Ishikawa (cell line): ENCODE results near the gene KLHL10.

ENCODE experiments used
- CEBPB ChIP-seq: IDR thresholded peaks from 2 replicates; pipeline ENCODE4 v1.6.1; 2012
- CREB1 ChIP-seq: IDR thresholded peaks from 2 replicates; pipeline ENCODE4 v1.6.1; 2012; ENCODE audit warnings: low read depth
- EGR1 ChIP-seq: IDR thresholded peaks from 2 replicates; pipeline ENCODE4 v1.6.1; 2012
- EP300 ChIP-seq: IDR thresholded peaks from 2 replicates; pipeline ENCODE4 v1.6.1; 2012; ENCODE audit warnings: borderline replicate concordance
- FOXM1 ChIP-seq: IDR thresholded peaks from 2 replicates; pipeline ENCODE4 v1.6.1; 2012; ENCODE audit warnings: low read depth, borderline replicate concordance
- NFIC ChIP-seq: IDR thresholded peaks from 2 replicates; pipeline ENCODE4 v1.6.1; 2012
- RAD21 ChIP-seq: IDR thresholded peaks from 2 replicates; pipeline ENCODE4 v1.6.1; 2012; ENCODE audit warnings: low read depth
- TAF1 ChIP-seq: IDR thresholded peaks from 2 replicates; pipeline ENCODE4 v1.6.1; 2012; ENCODE audit warnings: low read depth, mild to moderate bottlenecking
- TCF12 ChIP-seq: IDR thresholded peaks from 2 replicates; pipeline ENCODE4 v1.6.1; 2012; ENCODE audit warnings: low read depth
- TEAD4 ChIP-seq: IDR thresholded peaks from 2 replicates; pipeline ENCODE4 v1.6.1; 2012
- YY1 ChIP-seq: IDR thresholded peaks from 2 replicates; pipeline ENCODE4 v1.6.1; 2012; ENCODE audit warnings: low read depth
- ZBTB7A ChIP-seq: IDR thresholded peaks from 2 replicates; pipeline ENCODE4 v1.6.1; 2012; ENCODE audit warnings: low read depth
- TF ChIP-seq, protein P1 (sequence below): IDR thresholded peaks from 2 replicates; pipeline ENCODE4 v1.6.1; 2012; ENCODE audit warnings: low read depth, mild to moderate bottlenecking
- TF ChIP-seq, protein P2 (sequence below): IDR thresholded peaks from 2 replicates; pipeline ENCODE4 v1.6.1; 2012
- TF ChIP-seq, protein P3 (sequence below): IDR thresholded peaks from 2 replicates; pipeline ENCODE4 v1.6.1; 2012

The KLHL10 gene

DNA sequence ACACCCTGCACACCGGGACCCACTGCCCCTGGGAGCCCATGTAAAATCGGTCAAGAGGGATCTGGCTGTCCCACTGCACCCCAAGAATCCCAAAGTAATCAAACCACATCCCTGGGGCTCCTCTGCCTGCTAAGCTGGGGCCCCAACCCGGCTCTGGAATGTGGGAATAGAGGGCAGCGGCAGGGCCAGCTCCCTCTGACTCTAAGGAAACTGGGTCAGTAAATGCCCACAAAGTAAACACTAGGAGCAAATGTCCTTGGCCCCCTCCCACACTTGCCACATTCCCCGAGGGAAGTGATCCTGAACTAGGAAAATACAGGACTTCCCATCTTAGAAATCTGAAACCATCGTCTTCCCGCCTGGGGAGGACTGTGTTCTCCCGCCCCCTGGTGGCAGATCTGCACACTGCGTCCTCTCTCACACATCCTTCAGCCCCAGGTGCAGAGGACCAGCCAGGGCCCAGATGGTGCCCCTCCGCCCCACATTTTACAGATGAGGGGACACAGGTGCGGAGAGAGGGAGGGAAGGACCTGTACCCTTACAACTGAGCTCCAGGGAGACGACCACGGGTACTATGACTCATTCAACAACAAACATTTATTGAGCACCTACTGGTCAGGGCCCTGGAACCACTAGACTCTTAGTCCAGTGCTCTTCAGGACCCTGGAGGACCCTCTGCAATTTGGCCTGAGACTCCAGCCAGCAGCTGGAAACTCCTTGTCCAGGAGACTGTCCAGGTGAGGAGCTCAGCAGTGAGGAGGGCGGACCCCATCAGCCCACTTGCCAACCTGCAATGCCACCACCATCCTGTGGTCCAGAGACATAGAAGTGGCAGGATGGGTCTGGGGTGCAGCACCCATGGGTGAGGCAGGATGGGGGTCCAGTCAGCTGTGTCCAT, 36.0 kb upstream of the KLHL10 start:
- TF ChIP-seq FOXM1 (peak; percentile 66; the same call in 1 of the 2 replicates), YY1 (peak; percentile 49; the same call in 1 of the 2 replicates), TAF1 (no peak), CEBPB (no peak), NFIC (peak; percentile 34; the same call in 1 of the 2 replicates), ZBTB7A (no peak), EP300 (peak; percentile 86), RAD21 (peak; percentile 99), TEAD4 (peak; percentile 98), TCF12 (peak; percentile 91), EGR1 (peak; percentile 74), CREB1 (no peak)
- TF ChIP-seq, protein P1, sequence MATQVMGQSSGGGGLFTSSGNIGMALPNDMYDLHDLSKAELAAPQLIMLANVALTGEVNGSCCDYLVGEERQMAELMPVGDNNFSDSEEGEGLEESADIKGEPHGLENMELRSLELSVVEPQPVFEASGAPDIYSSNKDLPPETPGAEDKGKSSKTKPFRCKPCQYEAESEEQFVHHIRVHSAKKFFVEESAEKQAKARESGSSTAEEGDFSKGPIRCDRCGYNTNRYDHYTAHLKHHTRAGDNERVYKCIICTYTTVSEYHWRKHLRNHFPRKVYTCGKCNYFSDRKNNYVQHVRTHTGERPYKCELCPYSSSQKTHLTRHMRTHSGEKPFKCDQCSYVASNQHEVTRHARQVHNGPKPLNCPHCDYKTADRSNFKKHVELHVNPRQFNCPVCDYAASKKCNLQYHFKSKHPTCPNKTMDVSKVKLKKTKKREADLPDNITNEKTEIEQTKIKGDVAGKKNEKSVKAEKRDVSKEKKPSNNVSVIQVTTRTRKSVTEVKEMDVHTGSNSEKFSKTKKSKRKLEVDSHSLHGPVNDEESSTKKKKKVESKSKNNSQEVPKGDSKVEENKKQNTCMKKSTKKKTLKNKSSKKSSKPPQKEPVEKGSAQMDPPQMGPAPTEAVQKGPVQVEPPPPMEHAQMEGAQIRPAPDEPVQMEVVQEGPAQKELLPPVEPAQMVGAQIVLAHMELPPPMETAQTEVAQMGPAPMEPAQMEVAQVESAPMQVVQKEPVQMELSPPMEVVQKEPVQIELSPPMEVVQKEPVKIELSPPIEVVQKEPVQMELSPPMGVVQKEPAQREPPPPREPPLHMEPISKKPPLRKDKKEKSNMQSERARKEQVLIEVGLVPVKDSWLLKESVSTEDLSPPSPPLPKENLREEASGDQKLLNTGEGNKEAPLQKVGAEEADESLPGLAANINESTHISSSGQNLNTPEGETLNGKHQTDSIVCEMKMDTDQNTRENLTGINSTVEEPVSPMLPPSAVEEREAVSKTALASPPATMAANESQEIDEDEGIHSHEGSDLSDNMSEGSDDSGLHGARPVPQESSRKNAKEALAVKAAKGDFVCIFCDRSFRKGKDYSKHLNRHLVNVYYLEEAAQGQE, result no peak
- TF ChIP-seq, protein P2, sequence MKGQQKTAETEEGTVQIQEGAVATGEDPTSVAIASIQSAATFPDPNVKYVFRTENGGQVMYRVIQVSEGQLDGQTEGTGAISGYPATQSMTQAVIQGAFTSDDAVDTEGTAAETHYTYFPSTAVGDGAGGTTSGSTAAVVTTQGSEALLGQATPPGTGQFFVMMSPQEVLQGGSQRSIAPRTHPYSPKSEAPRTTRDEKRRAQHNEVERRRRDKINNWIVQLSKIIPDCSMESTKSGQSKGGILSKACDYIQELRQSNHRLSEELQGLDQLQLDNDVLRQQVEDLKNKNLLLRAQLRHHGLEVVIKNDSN, result no peak
- TF ChIP-seq, protein P3, sequence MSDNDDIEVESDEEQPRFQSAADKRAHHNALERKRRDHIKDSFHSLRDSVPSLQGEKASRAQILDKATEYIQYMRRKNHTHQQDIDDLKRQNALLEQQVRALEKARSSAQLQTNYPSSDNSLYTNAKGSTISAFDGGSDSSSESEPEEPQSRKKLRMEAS, result peak; percentile 64; the same call in 1 of the 2 replicates

DNA sequence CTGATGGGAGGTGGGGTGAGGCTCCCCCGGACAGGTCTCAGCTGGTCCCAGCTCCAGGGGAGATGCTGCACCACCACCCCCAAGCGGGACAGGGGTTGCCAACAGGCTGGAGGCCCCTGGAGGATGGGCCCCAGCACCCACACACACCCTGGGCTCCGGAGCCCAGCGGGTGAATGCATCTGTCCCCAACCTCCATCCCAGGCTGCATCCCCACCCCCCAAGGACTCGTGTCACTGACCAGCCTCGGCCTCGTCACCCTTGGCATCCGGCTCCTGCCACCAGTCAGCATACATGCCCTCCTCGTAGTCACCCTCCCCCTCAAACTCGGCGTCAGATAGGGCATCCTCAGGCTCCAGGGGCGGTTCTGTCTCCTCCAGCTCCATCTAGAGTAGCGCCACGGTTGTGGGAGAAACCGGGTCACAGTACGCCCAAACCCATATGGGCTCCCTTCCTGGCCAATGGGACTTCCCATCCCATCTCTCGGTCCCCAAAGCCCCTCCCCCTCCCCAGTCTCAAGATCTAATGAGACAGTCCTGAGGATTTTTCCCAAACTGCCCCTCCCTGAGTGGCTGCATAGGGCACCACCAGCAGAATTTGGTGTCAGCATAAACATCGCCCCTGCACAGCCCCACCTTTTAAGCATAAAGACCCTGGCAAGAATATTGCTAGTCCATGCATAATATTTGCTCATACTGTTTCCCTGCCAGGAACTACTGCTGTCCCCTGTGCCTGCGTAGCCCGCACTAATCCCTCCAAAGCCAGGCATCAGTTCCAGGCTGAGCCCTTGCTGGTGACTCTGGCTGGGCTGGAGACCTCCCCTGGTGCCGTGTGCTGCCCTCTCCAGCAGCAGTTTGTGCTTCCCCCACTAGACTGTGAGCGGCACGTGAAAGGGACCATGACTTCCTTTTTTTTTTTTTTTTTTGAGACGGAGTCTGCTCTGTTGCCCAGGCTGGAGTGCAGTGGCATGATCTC, 34.3 kb upstream of the KLHL10 start:
- TF ChIP-seq NFIC, result no peak
- TF ChIP-seq EGR1, result no peak
- no peak for TF ChIP-seq ZBTB7A
- TF ChIP-seq YY1, result no peak
- TF ChIP-seq FOXM1, result no peak
- TF ChIP-seq, protein P2, result no peak
- no peak for TF ChIP-seq TEAD4
- no peak for TF ChIP-seq CREB1

DNA sequence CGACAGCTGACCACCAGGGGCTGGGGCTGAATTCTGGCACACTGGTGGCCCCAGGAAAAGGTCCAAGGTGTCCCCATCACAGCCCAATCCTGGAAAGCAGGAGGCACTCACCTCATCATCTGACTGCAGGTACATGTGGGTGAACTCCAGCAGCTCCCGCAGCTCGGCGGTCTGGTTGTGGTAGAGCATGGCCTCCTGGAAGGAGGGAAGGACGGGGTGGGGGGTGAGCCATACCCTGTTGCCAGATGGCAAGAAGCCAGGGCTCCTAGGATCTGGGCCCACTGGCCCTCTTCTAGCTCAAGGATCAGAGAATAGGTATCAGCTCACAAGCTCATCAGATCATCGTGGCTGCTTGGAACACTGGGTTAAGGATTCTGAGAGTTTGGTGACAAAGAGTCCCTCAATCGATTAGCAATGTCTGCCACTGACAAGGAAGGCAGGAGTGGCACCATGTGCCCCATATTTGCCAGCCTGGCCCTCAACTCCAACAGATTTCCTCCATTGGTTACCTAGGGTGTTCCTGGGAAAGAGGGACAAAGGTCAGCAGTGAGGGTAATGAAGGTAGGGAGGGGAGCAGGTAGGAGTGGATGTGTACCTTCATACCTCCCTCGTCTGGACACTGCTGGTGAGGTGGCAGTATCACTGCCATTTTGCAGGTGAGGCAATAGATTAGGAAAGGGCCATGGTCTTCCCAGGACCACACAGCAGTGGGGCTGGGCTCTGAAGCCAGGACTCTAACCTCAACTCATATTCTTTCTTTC, 30.8 kb upstream of the KLHL10 start:
- no peak for TF ChIP-seq TEAD4
- TF ChIP-seq, protein P2, result no peak

DNA sequence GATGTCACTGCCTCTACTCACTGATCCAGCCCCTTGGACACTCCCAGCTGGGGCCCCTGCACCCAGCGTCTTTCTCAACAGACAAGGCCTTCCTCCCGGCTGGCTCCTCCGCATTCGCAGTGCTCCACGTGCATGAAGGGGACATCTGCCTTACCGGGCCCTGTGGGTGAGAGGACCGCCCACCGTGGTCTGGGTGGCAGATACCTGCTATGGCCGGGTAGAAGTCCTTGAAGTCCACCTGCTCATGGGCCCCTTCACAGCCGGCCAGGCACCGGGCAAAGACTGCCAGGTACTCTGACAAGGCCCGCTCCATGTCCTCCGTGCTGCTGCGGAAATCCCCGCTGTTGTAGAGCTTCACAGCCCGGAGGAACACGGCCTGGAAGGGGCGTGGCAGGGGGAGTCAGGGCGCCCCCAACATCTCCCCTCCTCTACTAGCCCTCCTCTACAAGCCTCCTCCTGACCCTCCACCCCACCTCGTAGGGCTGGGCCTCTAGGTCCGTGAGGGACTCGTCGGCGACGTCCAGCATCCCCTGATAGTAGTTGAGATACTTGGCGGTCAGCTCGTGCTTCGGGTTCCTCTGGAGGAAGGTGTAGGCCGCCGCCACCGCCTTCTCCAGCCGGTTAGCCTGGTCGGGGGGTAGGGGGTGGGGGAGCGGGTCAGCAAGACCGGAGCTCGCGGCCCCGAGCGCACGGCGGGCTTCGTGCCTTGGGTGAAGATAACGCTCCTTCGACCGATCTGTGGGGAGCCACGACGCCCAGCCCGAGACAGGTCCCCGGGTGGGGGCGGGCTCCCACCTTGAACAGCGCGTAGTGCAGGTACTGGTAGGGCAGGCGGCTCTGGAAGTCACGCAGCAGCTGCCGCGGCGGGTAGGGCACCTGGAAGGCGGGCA, 26.7 kb upstream of the KLHL10 start:
- TF ChIP-seq NFIC, result no peak
- no peak for TF ChIP-seq YY1
- TF ChIP-seq TAF1, result no peak
- TF ChIP-seq CREB1, result no peak
- no peak for TF ChIP-seq FOXM1

DNA sequence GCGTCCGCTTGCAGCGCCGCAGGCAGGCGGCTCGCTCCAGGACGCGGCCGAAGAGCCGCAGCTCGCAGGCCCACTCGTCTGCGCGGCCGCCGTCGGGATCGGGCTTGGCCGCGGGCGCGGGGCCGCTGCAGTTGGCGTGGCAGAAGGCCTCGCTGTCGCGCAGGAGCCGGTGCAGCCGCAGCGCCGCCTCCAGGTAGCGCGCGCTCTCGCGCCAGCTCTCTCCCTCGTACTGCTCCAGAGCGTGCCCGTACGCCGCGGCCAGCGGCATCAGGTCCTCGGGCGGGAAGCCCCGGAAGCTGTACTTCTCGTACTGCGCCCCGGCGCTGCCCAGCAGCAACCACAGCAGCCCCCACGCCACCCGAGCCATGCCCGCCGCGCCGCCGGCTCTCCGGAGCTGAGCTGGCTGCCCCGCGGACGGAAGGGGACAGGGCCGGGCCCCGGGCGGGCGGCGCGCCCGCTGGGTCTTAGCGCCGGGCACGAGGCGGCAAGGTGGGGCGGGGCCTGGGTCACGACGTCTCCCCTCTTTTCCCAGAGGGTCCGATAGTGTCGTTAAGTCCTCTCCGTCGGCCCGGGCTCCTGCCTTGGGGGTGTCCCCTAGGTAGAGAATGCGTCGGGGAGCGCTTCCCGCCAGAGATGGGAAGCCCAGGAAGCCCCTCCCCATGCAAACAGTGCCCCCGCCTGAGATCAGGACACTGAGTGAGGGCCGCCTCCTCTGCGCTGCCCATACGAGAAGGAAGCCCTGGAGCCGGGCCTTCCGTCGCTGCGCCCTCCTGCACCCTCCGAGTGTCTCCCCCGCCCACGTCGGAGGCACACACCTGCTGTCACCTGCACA, 25.9 kb upstream of the KLHL10 start, which contains the start of gene P3H4:
Gene P3H4 (minus strand): TSS at position 401 of the 832 bp plus-strand sequence. CDS start 34 bp downstream, at position 367.
- TF ChIP-seq CEBPB (no peak), EGR1 (0 out of 2 replicates have a peak, but pooled peaks have one; percentile 20), TCF12 (no peak), RAD21 (peak; percentile 53; the same call in 1 of the 2 replicates), EP300 (no peak), NFIC (peak; percentile 27; the same call in 1 of the 2 replicates), ZBTB7A (0 out of 2 replicates have a peak, but pooled peaks have one; percentile 50), TEAD4 (no peak), TAF1 (peak; percentile 60; the same call in 1 of the 2 replicates)
- TF ChIP-seq, protein P1, result 0 out of 2 replicates have a peak, but pooled peaks have one; percentile 26
- TF ChIP-seq, protein P2, result no peak; the same call in 1 of the 2 replicates
- TF ChIP-seq, protein P3, result peak; percentile 84
